ENCODE data around the gene STXBP6. TPM values are rescaled to one million over a fixed set of nuclear protein-coding genes. Genes with fewer than 3 reads are reported as not detected.

STXBP6 gene
- total RNA-seq, 2 experiments from 2014 or later, result not detected

DNA sequence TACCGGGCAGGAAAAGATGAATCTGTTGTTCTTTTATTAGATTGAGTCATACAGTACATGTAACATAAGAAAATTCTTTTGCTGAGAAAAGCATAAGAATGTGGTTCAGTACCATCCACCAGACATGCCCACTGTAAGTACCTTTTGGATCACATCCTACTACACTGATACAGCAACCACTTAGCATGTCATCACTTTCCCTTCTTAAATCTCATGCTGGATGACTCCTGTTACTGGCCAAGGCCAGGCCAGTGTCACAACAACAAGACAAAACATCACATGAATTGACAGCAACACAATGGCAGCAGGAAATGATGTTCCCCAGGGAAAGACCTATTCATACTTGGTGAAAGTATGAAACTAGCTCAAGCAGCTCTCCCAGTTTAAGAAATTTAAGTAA lies 46.4 kb downstream of the STXBP6 start:
- Mint-ChIP-seq H3K4me3 (no peak overlapping the region), H3K27ac (no peak overlapping the region), H3K27me3 (no peaks in the 10 kb centered on the region), H3K4me1 (ENCODE audit: low read depth) (no peaks in the 10 kb centered on the region), H3K36me3 (ENCODE audit: low read depth) (no peaks in the 10 kb centered on the region), H3K9me3 (no peaks in the 10 kb centered on the region)
- H3K36me3 ChIP-seq (ENCODE audit: insufficient read depth, low read length), result no peaks in the 10 kb centered on the region
- no peak for DNase-seq
- ChIA-PET CTCF (no interaction called here), POLR2A (no interaction called here)
- no peaks in the 10 kb centered on the region for H3K4me1 ChIP-seq (ENCODE audit: insufficient read depth, low read length)
- no peaks in the 10 kb centered on the region for H3K27me3 ChIP-seq (ENCODE audit: control insufficient read depth in 1 of 2, insufficient read depth in 2 of 2, low read length in 2 of 2)
- H3K9me3 ChIP-seq (ENCODE audit: control insufficient read depth in 1 of 2, insufficient read depth in 1 of 2, low read length in 2 of 2), result no peaks in the 10 kb centered on the region
- H3K27ac ChIP-seq (ENCODE audit: low read depth in 1 of 2, low read length in 2 of 2), result no peak overlapping the region
- no peak for ATAC-seq (ENCODE audit: poor library complexity)
- H3K4me3 ChIP-seq (ENCODE audit: low read length), result no peak overlapping the region
- TF ChIP-seq, protein P1, sequence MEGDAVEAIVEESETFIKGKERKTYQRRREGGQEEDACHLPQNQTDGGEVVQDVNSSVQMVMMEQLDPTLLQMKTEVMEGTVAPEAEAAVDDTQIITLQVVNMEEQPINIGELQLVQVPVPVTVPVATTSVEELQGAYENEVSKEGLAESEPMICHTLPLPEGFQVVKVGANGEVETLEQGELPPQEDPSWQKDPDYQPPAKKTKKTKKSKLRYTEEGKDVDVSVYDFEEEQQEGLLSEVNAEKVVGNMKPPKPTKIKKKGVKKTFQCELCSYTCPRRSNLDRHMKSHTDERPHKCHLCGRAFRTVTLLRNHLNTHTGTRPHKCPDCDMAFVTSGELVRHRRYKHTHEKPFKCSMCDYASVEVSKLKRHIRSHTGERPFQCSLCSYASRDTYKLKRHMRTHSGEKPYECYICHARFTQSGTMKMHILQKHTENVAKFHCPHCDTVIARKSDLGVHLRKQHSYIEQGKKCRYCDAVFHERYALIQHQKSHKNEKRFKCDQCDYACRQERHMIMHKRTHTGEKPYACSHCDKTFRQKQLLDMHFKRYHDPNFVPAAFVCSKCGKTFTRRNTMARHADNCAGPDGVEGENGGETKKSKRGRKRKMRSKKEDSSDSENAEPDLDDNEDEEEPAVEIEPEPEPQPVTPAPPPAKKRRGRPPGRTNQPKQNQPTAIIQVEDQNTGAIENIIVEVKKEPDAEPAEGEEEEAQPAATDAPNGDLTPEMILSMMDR (IDR thresholded peaks at IDR 0.05), result no peak
- intact Hi-C loops (cut with DNase I, micrococcal nuclease), result no loop called here

DNA sequence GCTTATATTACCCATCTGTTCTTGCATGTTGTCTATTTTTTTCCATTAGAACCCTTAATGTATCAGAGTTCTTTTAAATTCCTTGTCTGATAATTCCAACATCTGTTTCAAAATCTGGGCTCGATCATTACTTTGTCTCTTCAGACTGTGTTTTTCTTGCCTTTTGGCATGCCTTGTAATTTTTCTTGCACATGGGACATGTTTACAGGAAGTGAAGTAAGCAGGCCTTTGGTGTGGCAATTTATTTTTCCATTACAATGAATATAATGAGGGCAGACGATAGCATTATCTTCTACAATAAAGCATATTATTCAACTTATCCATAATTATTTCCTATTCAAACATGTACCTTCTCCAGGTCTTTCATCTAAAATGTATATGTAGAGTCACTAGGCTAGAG lies 48.3 kb downstream of the STXBP6 start:
- H3K4me3 ChIP-seq (ENCODE audit: low read length), result no peak overlapping the region
- no peaks in the 10 kb centered on the region for H3K27me3 ChIP-seq (ENCODE audit: control insufficient read depth in 1 of 2, insufficient read depth in 2 of 2, low read length in 2 of 2)
- ChIA-PET POLR2A (no interaction called here), CTCF (no interaction called here)
- Mint-ChIP-seq H3K36me3 (ENCODE audit: low read depth) (no peaks in the 10 kb centered on the region), H3K27me3 (peaks cover 6% of the 10 kb centered on the region), H3K9me3 (no peaks in the 10 kb centered on the region), H3K27ac (no peak overlapping the region), H3K4me3 (no peak overlapping the region), H3K4me1 (ENCODE audit: low read depth) (no peaks in the 10 kb centered on the region)
- H3K27ac ChIP-seq (ENCODE audit: low read depth in 1 of 2, low read length in 2 of 2), result no peak overlapping the region
- ATAC-seq (ENCODE audit: poor library complexity), result no peak
- H3K36me3 ChIP-seq (ENCODE audit: insufficient read depth, low read length), result no peaks in the 10 kb centered on the region
- no peak for DNase-seq
- TF ChIP-seq, protein P1 (IDR thresholded peaks at IDR 0.05), result no peak
- intact Hi-C loops (cut with DNase I, micrococcal nuclease), result no loop called here
- H3K4me1 ChIP-seq (ENCODE audit: insufficient read depth, low read length), result no peaks in the 10 kb centered on the region
- H3K9me3 ChIP-seq (ENCODE audit: control insufficient read depth in 1 of 2, insufficient read depth in 1 of 2, low read length in 2 of 2), result no peaks in the 10 kb centered on the region

DNA sequence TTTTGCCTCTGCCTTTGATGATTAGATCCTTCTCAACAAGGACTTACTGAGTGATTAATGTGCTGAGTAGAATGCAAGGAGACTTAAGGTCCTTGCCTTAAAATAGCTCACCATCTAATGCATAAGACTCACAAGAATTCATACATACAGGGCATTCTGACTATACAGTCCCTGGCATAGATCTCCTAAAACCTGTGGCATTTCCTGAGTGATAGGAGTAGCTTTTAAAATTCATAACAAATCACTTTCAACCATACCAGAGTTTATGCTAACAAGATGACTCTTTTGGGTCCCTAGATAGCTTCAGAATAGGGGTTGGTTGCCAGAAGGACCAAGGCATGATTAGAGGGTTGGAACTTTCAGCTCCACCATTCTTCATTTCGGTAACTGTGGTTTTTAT lies 48.8 kb downstream of the STXBP6 start:
- Mint-ChIP-seq H3K9me3 (no peaks in the 10 kb centered on the region), H3K27me3 (peaks cover 6% of the 10 kb centered on the region), H3K4me3 (no peak overlapping the region), H3K36me3 (ENCODE audit: low read depth) (no peaks in the 10 kb centered on the region), H3K27ac (no peak overlapping the region), H3K4me1 (ENCODE audit: low read depth) (no peaks in the 10 kb centered on the region)
- Histone ChIP-seq H3K9me3 (ENCODE audit: control insufficient read depth in 1 of 2, insufficient read depth in 1 of 2, low read length in 2 of 2) (no peaks in the 10 kb centered on the region), H3K4me3 (ENCODE audit: low read length) (no peak overlapping the region), H3K4me1 (ENCODE audit: insufficient read depth, low read length) (no peaks in the 10 kb centered on the region), H3K27me3 (ENCODE audit: control insufficient read depth in 1 of 2, insufficient read depth in 2 of 2, low read length in 2 of 2) (no peaks in the 10 kb centered on the region), H3K27ac (ENCODE audit: low read depth in 1 of 2, low read length in 2 of 2) (no peak overlapping the region), H3K36me3 (ENCODE audit: insufficient read depth, low read length) (no peaks in the 10 kb centered on the region)
- ChIA-PET POLR2A (no interaction called here), CTCF (no interaction called here)
- no peak for DNase-seq
- TF ChIP-seq, protein P1 (IDR thresholded peaks at IDR 0.05), result no peak
- intact Hi-C loops (cut with DNase I, micrococcal nuclease), result no loop called here
- ATAC-seq (ENCODE audit: poor library complexity), result no peak

All from CD4-positive, alpha-beta T cell (primary cell).